A549 treated with ZK216348 at 1 μM for 4 hours (cell line): ENCODE data around the gene PRG3. TPM values are rescaled to one million over a fixed set of nuclear protein-coding genes. Genes with fewer than 3 reads are reported as not detected.

Experiments used
- total RNA-seq: library from RNA; stranded (reverse); fragments of 200-300 nt; extraction: Qiagen RNA extraction; gene quantifications from 5 replicates; pipeline ENCODE4 v1.2.3, GENCODE V29; 2022; ENCODE audit warnings: low read depth

The PRG3 gene
- not detected in 5 replicates for total RNA-seq

GRCh38 chr11:57380975-57381374, at the start of gene PRG3:
TSS of gene PRG3 (minus strand) at chr11:57381150. CDS start at chr11:57380708, 442 bp downstream.

DNA sequence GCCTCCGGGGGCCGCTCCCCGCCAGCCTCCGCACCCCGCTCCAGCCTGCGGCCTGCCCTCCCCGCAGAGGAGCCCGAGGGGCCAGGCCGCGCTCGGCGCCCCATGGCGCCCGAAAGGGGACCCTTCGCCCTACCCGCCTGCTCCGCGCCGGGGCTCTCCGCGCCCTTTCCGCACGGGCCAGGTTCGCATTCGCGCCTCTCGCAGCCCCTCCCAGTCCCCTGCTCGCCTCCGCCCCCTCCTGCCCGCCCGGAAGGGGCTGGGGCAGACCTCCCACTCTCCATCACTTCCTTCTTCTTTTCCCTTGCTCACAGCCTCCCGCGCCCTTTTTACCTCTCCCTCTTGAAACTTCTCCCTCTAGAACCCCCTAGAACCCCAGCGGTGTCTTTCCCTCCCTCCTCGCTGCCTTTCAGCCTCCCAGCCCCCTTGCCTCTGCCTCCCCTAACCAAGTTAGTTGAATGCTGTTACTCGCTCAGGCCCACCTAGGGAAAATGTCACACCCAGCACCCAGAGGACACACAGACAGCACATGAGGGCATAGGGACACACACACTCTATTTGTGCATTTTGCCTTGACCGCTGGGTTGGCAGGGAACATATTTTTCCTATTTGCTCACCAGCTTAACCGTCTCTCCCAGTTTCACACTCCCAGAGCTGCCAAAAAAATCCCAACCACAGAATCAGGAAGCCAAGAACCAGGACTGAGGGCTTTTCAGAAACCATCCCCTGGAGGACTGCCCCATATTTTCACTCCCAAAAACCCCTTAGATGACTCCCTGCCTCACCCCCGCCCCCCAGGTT, 46.2 kb upstream of the PRG3 start, which contains the start of gene SLC43A3:
SLC43A3 (minus strand) TSS at position 193 of the 798 bp plus-strand sequence. CDS start 949 bp downstream, outside the sequence.

DNA sequence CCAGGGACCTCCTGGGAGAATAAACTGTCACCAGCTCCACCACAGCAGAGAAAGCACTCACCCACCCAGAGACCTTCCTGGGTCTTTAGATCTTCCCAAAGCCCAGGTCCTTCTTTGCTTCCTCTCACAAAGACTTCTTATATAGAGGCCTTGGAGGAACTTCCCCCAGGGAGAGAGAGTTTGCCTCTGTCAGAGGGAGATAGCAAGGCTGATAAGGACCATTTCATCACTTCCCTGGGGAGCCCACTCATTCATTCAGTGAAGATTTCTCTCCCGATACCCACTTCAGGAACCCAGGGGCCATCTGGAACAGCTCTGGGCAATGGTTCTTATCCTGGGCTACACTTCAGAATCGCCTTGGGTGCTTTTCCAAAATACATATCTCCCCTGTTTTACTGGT, 9.6 kb upstream of the PRG3 start, which contains the start of gene PRG2:
PRG2 (minus strand) TSS at position 116 of the 400 bp plus-strand sequence. CDS start 706 bp downstream, outside the sequence.

DNA sequence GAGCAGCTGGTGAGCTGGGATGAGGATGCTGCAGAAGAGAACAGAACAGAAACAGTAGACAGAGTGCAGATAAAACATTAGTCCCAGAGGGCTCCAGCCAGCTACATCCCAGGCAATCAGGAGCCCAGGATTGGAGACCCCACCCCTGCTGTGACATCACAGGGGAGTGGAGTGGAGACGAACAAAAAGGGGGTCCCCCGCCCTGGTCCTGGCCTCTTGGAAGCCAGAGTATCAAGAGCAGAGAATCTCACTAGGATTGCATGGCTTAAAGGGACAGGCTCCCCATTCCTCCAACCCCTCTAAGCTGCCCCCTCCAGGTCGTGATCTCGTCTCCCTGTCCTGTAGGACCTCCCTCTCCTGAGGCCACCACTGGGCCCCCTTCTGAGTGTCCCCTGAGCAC, 42.8 kb downstream of the PRG3 start, which contains the start of gene P2RX3:
P2RX3 (plus strand) TSS at position 211 of the 400 bp plus-strand sequence. CDS start 199 bp downstream, outside the sequence.

GRCh38 chr11:57335343-57336110, 45.4 kb downstream of the PRG3 start, which contains the start of gene SSRP1:
TSS of gene SSRP1 (minus strand) at chr11:57335892. CDS start at chr11:57335121, 771 bp downstream.

Other genes with a start within 250 kb of the PRG3 start
- not detected in 5 replicates for gene LRRC55, start 199.2 kb downstream of the PRG3 start, total RNA-seq
- not detected in 5 replicates for gene APLNR, start 143.9 kb downstream of the PRG3 start, total RNA-seq
- 56.8 to 94.4 TPM (median 86.4 TPM) in 5 replicates for gene TNKS1BP1, start 56.2 kb downstream of the PRG3 start, total RNA-seq
- gene SSRP1, start 45.3 kb downstream of the PRG3 start, total RNA-seq: 215 to 266 TPM (median 242 TPM) in 5 replicates
- gene P2RX3, start 42.8 kb downstream of the PRG3 start, total RNA-seq: 0.19 to 0.31 TPM (median 0.22 TPM) in 4 of 5 replicates, not detected in the other
- gene PRG2, start 9.5 kb upstream of the PRG3 start, total RNA-seq: not detected in 5 replicates
- gene SLC43A3, start 46.0 kb upstream of the PRG3 start, total RNA-seq: 0.38 to 0.75 TPM (median 0.53 TPM) in 5 replicates
- gene RTN4RL2, start 79.4 kb upstream of the PRG3 start, total RNA-seq: 40.5 to 105 TPM (median 92.6 TPM) in 5 replicates
- 2.1 to 3.7 TPM (median 2.9 TPM) in 5 replicates for gene SLC43A1, start 134.6 kb upstream of the PRG3 start, total RNA-seq
- gene TIMM10, start 149.6 kb upstream of the PRG3 start, total RNA-seq: 147 to 188 TPM (median 152 TPM) in 5 replicates
- gene SMTNL1, start 156.4 kb upstream of the PRG3 start, total RNA-seq: not detected in 5 replicates
- gene UBE2L6, start 186.5 kb upstream of the PRG3 start, total RNA-seq: 31.1 to 38.6 TPM (median 35.6 TPM) in 5 replicates
- gene SERPING1, start 216.5 kb upstream of the PRG3 start, total RNA-seq: 0.21 to 0.85 TPM (median 0.42 TPM) in 5 replicates